K562 (cell line): ENCODE data around the gene UBE2Q1. TPM values are rescaled to one million over a fixed set of nuclear protein-coding genes. Genes with fewer than 3 reads are reported as not detected.
A peak's percentile ranks its signal among the peaks of the same experiment; 100 is the strongest.

ENCODE experiments used
- CBX2 ChIP-seq: fragments of 200-600 bp; sonication (generic); IDR thresholded peaks from one replicate; pipeline ENCODE4 v1.6.1; 2012; ENCODE audit warnings: mild to moderate bottlenecking, low read length, inconsistent platforms; ENCODE audit not compliant: insufficient read depth, poor library complexity, severe bottlenecking
- CHD7 ChIP-seq: fragments of 200-600 bp; sonication (generic); IDR thresholded peaks from one replicate; pipeline ENCODE4 v1.6.1; 2012; ENCODE audit warnings: mild to moderate bottlenecking, low read depth, low read length, inconsistent platforms
- CREB1 ChIP-seq, 2 experiments: sonication (generic) in 1 of 2; formaldehyde crosslinking in 1 of 2; IDR thresholded peaks; 2 replicates each; pipeline versions ENCODE4 v1.6.1 to v1.8.0; 2012 to 2022; ENCODE audit warnings: inconsistent platforms in 1 of 2, mild to moderate bottlenecking in 1 of 2, missing genetic modification reagents in 1 of 2, moderate library complexity in 1 of 2
- EP300 ChIP-seq: IDR thresholded peaks from 2 replicates; pipeline ENCODE4 v1.6.1; 2012; ENCODE audit warnings: low read length, improper control_type of control experiment
- GABPB1 ChIP-seq: sonication (generic); formaldehyde crosslinking; IDR thresholded peaks from 2 replicates; pipeline ENCODE4 v1.8.0; 2022; ENCODE audit warnings: mild to moderate bottlenecking, missing genetic modification reagents
- MEF2D ChIP-seq: conservative IDR thresholded peaks from 2 replicates; pipeline ENCODE4 v1.6.1; 2016; ENCODE audit warnings: low read depth, missing genetic modification characterization, missing compliant biosample characterization
- NELFE ChIP-seq: IDR thresholded peaks from 2 replicates; pipeline ENCODE4 v1.6.1; 2011; ENCODE audit warnings: mild to moderate bottlenecking; ENCODE audit not compliant: insufficient read depth, insufficient read length
- NRF1 ChIP-seq, 2 experiments: fragments of 450-650 bp; IDR thresholded peaks in 1 of 2; conservative IDR thresholded peaks in 1 of 2; 2 replicates each; pipeline ENCODE4 v1.6.1; 2014; ENCODE audit warnings: mild to moderate bottlenecking in 2 of 2
- PCBP2 ChIP-seq: fragments of 200-400 bp; formaldehyde crosslinking; IDR thresholded peaks from 2 replicates; pipeline ENCODE4 v1.6.1; 2018; ENCODE audit warnings: low read length, low read depth, mild to moderate bottlenecking, moderate library complexity; ENCODE audit not compliant: poor library complexity, severe bottlenecking
- POLR3A ChIP-seq: IDR thresholded peaks from 2 replicates; pipeline ENCODE4 v1.6.1; 2011; ENCODE audit warnings: borderline replicate concordance, mild to moderate bottlenecking, moderate library complexity; ENCODE audit not compliant: insufficient read length, insufficient read depth; ENCODE audit errors: extremely low read depth
- SMAD2 ChIP-seq: fragments of 150-350 bp; IDR thresholded peaks from 2 replicates; pipeline ENCODE4 v1.6.1; 2014; ENCODE audit warnings: low read depth, mild to moderate bottlenecking, low read length
- TAF9B ChIP-seq: fragments of 450-650 bp; IDR thresholded peaks from 2 replicates; pipeline ENCODE4 v1.6.1; 2018; ENCODE audit warnings: mild to moderate bottlenecking; ENCODE audit not compliant: partially characterized antibody
- TCFL5 ChIP-seq: fragments of 250-450 bp; sonication (Bioruptor Pico); conservative IDR thresholded peaks from 2 replicates; pipeline ENCODE4 v1.6.1; 2021; ENCODE audit warnings: mild to moderate bottlenecking, moderate library complexity, matching md5 sums
- THRAP3 ChIP-seq: fragments of 450-650 bp; IDR thresholded peaks from 2 replicates; pipeline ENCODE4 v1.6.1; 2016; ENCODE audit warnings: mild to moderate bottlenecking, inconsistent platforms, borderline replicate concordance
- TRIM28 ChIP-seq: fragments of 450-650 bp; IDR thresholded peaks from 2 replicates; pipeline ENCODE4 v1.6.1; 2017
- ZKSCAN3 ChIP-seq: fragments of 250-450 bp; sonication (Bioruptor Pico); IDR thresholded peaks from 2 replicates; pipeline ENCODE4 v1.4.0; 2020
- ZNF174 ChIP-seq: fragments of 250-450 bp; sonication (Bioruptor Pico); IDR thresholded peaks from 2 replicates; pipeline ENCODE4 v1.4.0; 2020; ENCODE audit warnings: mild to moderate bottlenecking
- polyA plus RNA-seq, 8 experiments: library from polyadenylated mRNA; depleted of rRNA in 4 of 8; stranded (reverse) in 5 of 8; unstranded in 3 of 8; fragments of >200 nt; fragmentation: Nextera tagmentation in 2 of 8; fragmentation: Illumina TruSeq in 1 of 8; extraction: Ambion mirVana in 2 of 8; extraction: Trizol in 1 of 8; gene quantifications; 2 replicates each; pipeline versions ENCODE4 v1.2.1 to v1.2.3, GENCODE V29; 2011 to 2014; ENCODE audit warnings: inconsistent platforms in 1 of 8, missing spikeins in 1 of 8
- total RNA-seq, 7 experiments: library from RNA; depleted of rRNA in 6 of 7; stranded (reverse); fragments of >200 nt in 6 of 7; fragmentation: Illumina TruSeq in 2 of 7; extraction: Trizol in 2 of 7; gene quantifications; 2 replicates each; pipeline versions ENCODE4 v1.2.1 to v1.2.3, GENCODE V29; 2011 to 2021; ENCODE audit warnings: low replicate concordance in 1 of 7

UBE2Q1 gene
- total and polyA plus RNA-seq, 9 of the 15 experiments (the other 6 are each of a cell fraction or from before 2014, with no cell fraction given) = 8.0 to 58.8 (median 27.6) TPM

- TF ChIP-seq THRAP3 (no peak), MEF2D (tag) (peak; percentile 32; the same call in 1 of the 2 replicates), POLR3A (no peak), CHD7 (no peak), SMAD2 (no peak), GABPB1 (CRISPR knock-in tag) (peak; percentile 89), TAF9B (peak; percentile 71), ZNF174 (no peak), NRF1 (conservative IDR thresholded peaks at IDR 0.05 in 1 of 2, IDR thresholded peaks at IDR 0.05 in 1 of 2) (peak; percentile 90 to 92), CREB1 (IDR thresholded peaks at IDR 0.05) (peak; percentile 91), CREB1 (CRISPR knock-in tag; IDR thresholded peaks at IDR 0.05) (peak; percentile 90), TRIM28 (no peak), NELFE (no peak), ZKSCAN3 (no peak), EP300 (no peak), CBX2 (no peak), PCBP2 (no peak), TCFL5 (CRISPR knock-in tag) (no peak)
Observed at GRCh38 chr1:154558720-154559465, 431 bp upstream of the UBE2Q1 start (continued).
